Measurements from ENCODE around the gene GPANK1.

The GPANK1 gene

GRCh38 chr6:31662124-31662723 lies 2.6 kb downstream of the GPANK1 start:
- DNase-seq (ENCODE audit: low spot score) = no peak

- DNase-seq (ENCODE audit: low spot score) = no peak
Measured at GRCh38 chr6:31661262-31662123, 3.3 kb downstream of the GPANK1 start.

GRCh38 chr6:31660381-31661261 lies 4.2 kb downstream of the GPANK1 start, which contains the start of gene C6orf47:
C6orf47 (minus strand) TSS chr6:31660778; CDS start chr6:31659947, 831 bp downstream.
- peak; percentile 83 for DNase-seq (ENCODE audit: low spot score)

- no peak for DNase-seq (ENCODE audit: low spot score)
Measured at GRCh38 chr6:31659649-31660380, 5.0 kb downstream of the GPANK1 start.

GRCh38 chr6:31658983-31659648 lies 5.7 kb downstream of the GPANK1 start:
- DNase-seq (ENCODE audit: low spot score) = no peak

GRCh38 chr6:31658158-31658688 lies 6.6 kb downstream of the GPANK1 start:
- no peak for DNase-seq (ENCODE audit: low spot score)

GRCh38 chr6:31657406-31658157 lies 7.2 kb downstream of the GPANK1 start:
- DNase-seq (ENCODE audit: low spot score) = no peak

- DNase-seq (ENCODE audit: low spot score) = no peak
Measured at GRCh38 chr6:31655349-31656237, 9.2 kb downstream of the GPANK1 start, which contains the start of gene APOM. APOM (plus strand) TSS chr6:31655894; CDS start chr6:31655967, 73 bp downstream.

GRCh38 chr6:31654574-31655348 lies 10.0 kb downstream of the GPANK1 start:
- no peak for DNase-seq (ENCODE audit: low spot score)

- peak; percentile 95 for DNase-seq (ENCODE audit: low spot score)
Measured at GRCh38 chr6:31652925-31653724, 11.7 kb downstream of the GPANK1 start.

GRCh38 chr6:31651602-31652191 lies 13.1 kb downstream of the GPANK1 start:
- no peak for DNase-seq (ENCODE audit: low spot score)

- DNase-seq (ENCODE audit: low spot score) = no peak
Measured at GRCh38 chr6:31645325-31645724, 19.5 kb downstream of the GPANK1 start.

- no peak for DNase-seq (ENCODE audit: low spot score)
Measured at GRCh38 chr6:31643818-31644454, 20.9 kb downstream of the GPANK1 start.

- no peak for DNase-seq (ENCODE audit: low spot score)
Measured at GRCh38 chr6:31642798-31643570, 21.8 kb downstream of the GPANK1 start.

- DNase-seq (ENCODE audit: low spot score) = no peak
Measured at GRCh38 chr6:31641370-31641769, 23.4 kb downstream of the GPANK1 start.

GRCh38 chr6:31640612-31641011 lies 24.2 kb downstream of the GPANK1 start:
- DNase-seq (ENCODE audit: low spot score) = no peak
